Keratinocyte (primary cell): Measurements from ENCODE around the gene RCE1. TPM values are rescaled to one million over a fixed set of nuclear protein-coding genes. Genes with fewer than 3 reads are reported as not detected.

ENCODE experiments used
- DNase-seq: peaks from one replicate; pipeline ENCODE4 v3.0.0-alpha.2; 2011; ENCODE audit warnings: low read depth, missing footprints, low spot score
- FAIRE-seq: peaks from 2 replicates; lab custom pipeline; 2011; peaks lifted over from hg19 to GRCh38; lab: Jason Lieb, UNC
- H2AFZ ChIP-seq: 2 replicates; pipeline ENCODE4 v1.6.0; 2012; ENCODE audit warnings: low read length, control low read depth, inconsistent platforms; ENCODE audit not compliant: control insufficient read depth
- H3K27ac ChIP-seq: 2 replicates; pipeline ENCODE4 v1.5.1; 2011; ENCODE audit warnings: low read length; ENCODE audit not compliant: control insufficient read depth, insufficient read depth
- H3K27me3 ChIP-seq: 3 replicates; pipeline ENCODE4 v1.6.0; 2011; ENCODE audit warnings: low read length; ENCODE audit not compliant: control insufficient read depth, insufficient read depth; ENCODE audit errors: extremely low read depth
- H3K36me3 ChIP-seq, 2 experiments: 2 replicates in 1 of 2; 3 replicates in 1 of 2; pipeline ENCODE4 v1.5.1; 2011; ENCODE audit warnings: low read length in 2 of 2, mild to moderate bottlenecking in 1 of 2; ENCODE audit not compliant: control insufficient read depth in 2 of 2, insufficient read depth in 2 of 2; ENCODE audit errors: extremely low read depth in 1 of 2
- H3K4me1 ChIP-seq: 3 replicates; pipeline ENCODE4 v1.5.1; 2011; ENCODE audit warnings: low read length; ENCODE audit not compliant: control insufficient read depth, insufficient read depth; ENCODE audit errors: extremely low read depth
- H3K4me2 ChIP-seq: 3 replicates; pipeline ENCODE4 v1.6.0; 2011; ENCODE audit warnings: low read depth, low read length; ENCODE audit not compliant: control insufficient read depth, insufficient read depth; ENCODE audit errors: extremely low read depth
- H3K4me3 ChIP-seq, 3 experiments: fragments of 200-600 bp in 1 of 3; sonication (generic) in 1 of 3; 2 replicates in 2 of 3; 3 replicates in 1 of 3; pipeline ENCODE4 v1.5.1; 2011 to 2016; ENCODE audit warnings: low read length in 3 of 3, mild to moderate bottlenecking in 3 of 3, control low read depth in 2 of 3, inconsistent platforms in 1 of 3, low read depth in 1 of 3, mixed read lengths in 1 of 3, mixed run types in 1 of 3, moderate library complexity in 1 of 3; ENCODE audit not compliant: control insufficient read depth in 2 of 3, insufficient read depth in 2 of 3; ENCODE audit errors: extremely low read depth in 1 of 3
- H3K79me2 ChIP-seq: 2 replicates; pipeline ENCODE4 v1.6.0; 2012; ENCODE audit warnings: low read length; ENCODE audit not compliant: control insufficient read depth, insufficient read depth
- H3K9ac ChIP-seq: 3 replicates; pipeline ENCODE4 v1.6.0; 2011; ENCODE audit warnings: low read length; ENCODE audit not compliant: control insufficient read depth, insufficient read depth; ENCODE audit errors: extremely low read depth
- H3K9me1 ChIP-seq: 3 replicates; pipeline ENCODE4 v1.6.0; 2011; ENCODE audit warnings: low read length; ENCODE audit not compliant: control insufficient read depth, insufficient read depth; ENCODE audit errors: extremely low read depth
- H3K9me3 ChIP-seq: 2 replicates; pipeline ENCODE4 v1.5.1; 2012; ENCODE audit warnings: low read depth, low read length; ENCODE audit not compliant: control insufficient read depth
- H4K20me1 ChIP-seq: 3 replicates; pipeline ENCODE4 v1.6.0; 2011; ENCODE audit warnings: low read length; ENCODE audit not compliant: control insufficient read depth, insufficient read depth; ENCODE audit errors: extremely low read depth
- EZH2 ChIP-seq: IDR thresholded peaks from one replicate; pipeline ENCODE4 v1.6.1; 2012; ENCODE audit warnings: inconsistent platforms, mild to moderate bottlenecking, low read length, moderate library complexity
- dilution Hi-C: fragments of 300-500 bp; cut with MboI; formaldehyde crosslinking; loops from one replicate; pipeline ENCODE4 v1.7.0; 2020; ENCODE audit warnings: low sequenced_read_pairs; ENCODE audit not compliant: extremely low pct_ligation_motif_present
- polyA plus RNA-seq, 5 experiments: library from polyadenylated mRNA; depleted of rRNA in 3 of 5; stranded (reverse) in 3 of 5; stranded (forward) in 1 of 5; unstranded in 1 of 5; fragments of >200 nt; gene quantifications; 1 replicate in 1 of 5; 2 replicates in 3 of 5; 3 replicates in 1 of 5; pipeline versions ENCODE4 v1.2.1 to v1.2.3, GENCODE V29; 2011 to 2012; ENCODE audit warnings: missing spikeins in 2 of 5, low read depth in 1 of 5, low replicate concordance in 1 of 5
- TF ChIP-seq, protein P1 (sequence below), 3 experiments: IDR thresholded peaks in 1 of 3; conservative IDR thresholded peaks in 1 of 3; optimal IDR thresholded peaks in 1 of 3; 2 replicates in 2 of 3; 3 replicates in 1 of 3; pipeline versions ENCODE3 to v1.5.1; 2011; ENCODE audit warnings: low read length in 3 of 3, mild to moderate bottlenecking in 3 of 3, moderate library complexity in 2 of 3, control low read depth in 1 of 3, inconsistent platforms in 1 of 3; ENCODE audit not compliant: insufficient read depth in 2 of 3; ENCODE audit errors: extremely low read depth in 1 of 3

The RCE1 gene
- polyA plus RNA-seq, 1 donor (not counting 4 experiments of a cell fraction or from before 2014, with no cell fraction given): 11.2 TPM

DNA sequence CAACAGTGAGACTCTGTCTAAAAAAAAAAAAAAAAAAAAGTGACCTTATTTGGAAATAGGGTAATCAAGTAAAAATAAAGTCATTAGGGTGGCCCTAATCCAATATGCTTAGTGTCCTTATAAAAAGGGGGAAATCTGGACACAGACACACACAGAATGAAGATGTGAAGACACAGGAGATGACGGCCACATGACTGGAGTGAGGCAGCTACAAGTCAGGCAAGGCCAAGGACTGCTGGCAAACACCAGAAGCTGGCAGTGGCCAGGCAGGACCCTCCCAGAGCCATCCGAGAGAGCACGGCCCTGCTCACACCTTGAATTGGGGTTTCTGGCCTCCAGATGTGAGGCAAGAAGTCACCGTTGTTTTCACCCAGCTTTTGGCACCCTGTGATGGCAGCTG, 42.2 kb downstream of the RCE1 start:
- no peak for TF ChIP-seq EZH2
- TF ChIP-seq, protein P1, sequence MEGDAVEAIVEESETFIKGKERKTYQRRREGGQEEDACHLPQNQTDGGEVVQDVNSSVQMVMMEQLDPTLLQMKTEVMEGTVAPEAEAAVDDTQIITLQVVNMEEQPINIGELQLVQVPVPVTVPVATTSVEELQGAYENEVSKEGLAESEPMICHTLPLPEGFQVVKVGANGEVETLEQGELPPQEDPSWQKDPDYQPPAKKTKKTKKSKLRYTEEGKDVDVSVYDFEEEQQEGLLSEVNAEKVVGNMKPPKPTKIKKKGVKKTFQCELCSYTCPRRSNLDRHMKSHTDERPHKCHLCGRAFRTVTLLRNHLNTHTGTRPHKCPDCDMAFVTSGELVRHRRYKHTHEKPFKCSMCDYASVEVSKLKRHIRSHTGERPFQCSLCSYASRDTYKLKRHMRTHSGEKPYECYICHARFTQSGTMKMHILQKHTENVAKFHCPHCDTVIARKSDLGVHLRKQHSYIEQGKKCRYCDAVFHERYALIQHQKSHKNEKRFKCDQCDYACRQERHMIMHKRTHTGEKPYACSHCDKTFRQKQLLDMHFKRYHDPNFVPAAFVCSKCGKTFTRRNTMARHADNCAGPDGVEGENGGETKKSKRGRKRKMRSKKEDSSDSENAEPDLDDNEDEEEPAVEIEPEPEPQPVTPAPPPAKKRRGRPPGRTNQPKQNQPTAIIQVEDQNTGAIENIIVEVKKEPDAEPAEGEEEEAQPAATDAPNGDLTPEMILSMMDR (optimal IDR thresholded peaks at IDR 0.05 in 1 of 3, IDR thresholded peaks at IDR 0.05 in 1 of 3, conservative IDR thresholded peaks at IDR 0.05 in 1 of 3; ENCODE audit: extremely low read depth in 1 of 3, insufficient read depth in 2 of 3, low read length in 3 of 3): no peak
- H3K4me2 ChIP-seq: no peak overlapping the region

DNA sequence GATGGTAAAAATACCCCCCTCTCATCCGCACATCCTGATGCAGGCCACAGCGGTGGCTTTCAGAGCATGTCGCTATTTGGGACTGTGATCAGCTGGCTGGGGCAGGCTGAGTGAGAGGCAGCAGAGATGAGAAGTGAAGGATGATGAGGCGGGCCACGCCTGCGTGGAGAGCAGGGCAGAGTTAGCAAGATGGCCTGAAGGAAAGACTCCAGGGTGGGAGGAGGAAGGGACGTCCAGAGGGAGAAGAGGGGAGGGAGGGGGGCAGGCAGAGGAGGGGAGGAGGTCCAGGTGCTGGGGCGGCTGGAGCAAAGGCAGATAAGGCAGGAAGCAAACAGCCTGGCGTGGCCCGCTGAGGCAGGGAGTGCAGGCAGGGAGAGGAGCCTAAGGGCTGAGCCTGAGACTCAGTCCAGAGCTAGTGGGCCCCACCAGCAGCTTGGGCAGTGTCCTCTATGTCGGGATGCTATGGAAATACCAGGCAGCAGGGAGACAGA, 42.8 kb downstream of the RCE1 start:
- H2AFZ ChIP-seq: no peak overlapping the region
- H3K27me3 ChIP-seq: no peaks in the 10 kb centered on the region
- H4K20me1 ChIP-seq: peaks cover 4% of the 10 kb centered on the region
- DNase-seq (no peak), FAIRE-seq (no peak)
- no peaks in the 10 kb centered on the region for H3K9me3 ChIP-seq
- H3K4me3 ChIP-seq: no peak overlapping the region
- TF ChIP-seq, protein P1 (optimal IDR thresholded peaks at IDR 0.05 in 1 of 3, IDR thresholded peaks at IDR 0.05 in 1 of 3, conservative IDR thresholded peaks at IDR 0.05 in 1 of 3; ENCODE audit: extremely low read depth in 1 of 3, insufficient read depth in 2 of 3, low read length in 3 of 3): no peak
- peaks cover 28% of the 10 kb centered on the region for H3K4me1 ChIP-seq
- no peak overlapping the region for H3K27ac ChIP-seq
- H3K36me3 ChIP-seq: peaks cover 7 to 15% of the 10 kb centered on the region in 2 experiments
- H3K9me1 ChIP-seq: peaks cover 4% of the 10 kb centered on the region
- dilution Hi-C loops: no loop called here
- no peak overlapping the region for H3K4me2 ChIP-seq
- no peak overlapping the region for H3K9ac ChIP-seq
- H3K79me2 ChIP-seq: peaks cover 3% of the 10 kb centered on the region

More for the DNA sequence above, 42.2 kb downstream of the RCE1 start:
- peaks cover 34% of the 10 kb centered on the region for H3K4me1 ChIP-seq
- H3K36me3 ChIP-seq: peaks cover 7 to 15% of the 10 kb centered on the region in 2 experiments
- dilution Hi-C loops: no loop called here
- H3K79me2 ChIP-seq: peaks cover 3% of the 10 kb centered on the region
- H3K27me3 ChIP-seq: no peaks in the 10 kb centered on the region
- peaks cover 10% of the 10 kb centered on the region for H4K20me1 ChIP-seq
- FAIRE-seq (no peak), DNase-seq (no peak)
- no peak overlapping the region for H3K4me3 ChIP-seq
- peaks cover 5% of the 10 kb centered on the region for H3K9me1 ChIP-seq
- H2AFZ ChIP-seq: no peak overlapping the region
- H3K9ac ChIP-seq: no peak overlapping the region
- H3K27ac ChIP-seq: no peak overlapping the region
- no peaks in the 10 kb centered on the region for H3K9me3 ChIP-seq
